GM12878 (cell line): Measurements from ENCODE around the gene B4GALT5. TPM values are rescaled to one million over a fixed set of nuclear protein-coding genes. Genes with fewer than 3 reads are reported as not detected.

Source experiments
- BCLAF1 ChIP-seq: fragments of 450-650 bp; IDR thresholded peaks from 2 replicates; pipeline ENCODE4 v1.6.1; 2017; ENCODE audit warnings: antibody characterized with exemption, mild to moderate bottlenecking, moderate library complexity
- BHLHE40 ChIP-seq, 2 experiments: fragments of 450-650 bp in 1 of 2; IDR thresholded peaks; 2 replicates each; pipeline ENCODE4 v1.6.1; 2011 to 2017; ENCODE audit warnings: low read depth in 2 of 2, borderline replicate concordance in 1 of 2, improper control_type of control experiment in 1 of 2, low read length in 1 of 2, mild to moderate bottlenecking in 1 of 2
- BMI1 ChIP-seq: fragments of 450-650 bp; IDR thresholded peaks from 2 replicates; pipeline ENCODE4 v1.6.1; 2016; ENCODE audit warnings: mild to moderate bottlenecking, moderate library complexity, borderline replicate concordance
- CREM ChIP-seq: IDR thresholded peaks from 2 replicates; pipeline ENCODE4 v1.6.1; 2014; ENCODE audit warnings: antibody characterized with exemption, low read depth
- EP300 ChIP-seq, 2 experiments: fragments of 150-350 bp in 1 of 2; IDR thresholded peaks; 2 replicates each; pipeline ENCODE4 v1.6.1; 2011 to 2012; ENCODE audit warnings: low read depth in 2 of 2, low read length in 2 of 2, borderline replicate concordance in 1 of 2, improper control_type of control experiment in 1 of 2, inconsistent platforms in 1 of 2; ENCODE audit not compliant: control insufficient read depth in 1 of 2
- IRF5 ChIP-seq: fragments of 450-650 bp; IDR thresholded peaks from 2 replicates; pipeline ENCODE4 v1.6.1; 2017; ENCODE audit warnings: borderline replicate concordance
- MEF2A ChIP-seq: IDR thresholded peaks from 2 replicates; pipeline ENCODE4 v1.6.1; 2011; ENCODE audit warnings: low read depth, mild to moderate bottlenecking, low read length, moderate library complexity; ENCODE audit not compliant: insufficient read depth
- NFYB ChIP-seq: IDR thresholded peaks from 2 replicates; pipeline ENCODE4 v1.6.1; 2011; ENCODE audit warnings: low read depth, mild to moderate bottlenecking, low read length, improper control_type of control experiment, moderate library complexity; ENCODE audit not compliant: insufficient read depth
- RBBP5 ChIP-seq: fragments of 200-600 bp; sonication (generic); conservative IDR thresholded peaks from 2 replicates; pipeline ENCODE4 v1.6.1; 2016
- RFX5 ChIP-seq: IDR thresholded peaks from 2 replicates; pipeline ENCODE4 v1.6.1; 2011; ENCODE audit warnings: low read depth, low read length, improper control_type of control experiment
- WRNIP1 ChIP-seq: IDR thresholded peaks from 2 replicates; pipeline ENCODE4 v1.6.1; 2011; ENCODE audit warnings: low read depth, low read length, improper control_type of control experiment, borderline replicate concordance
- polyA plus RNA-seq, 11 experiments: library from polyadenylated mRNA; depleted of rRNA in 4 of 11; unstranded in 6 of 11; stranded (reverse) in 5 of 11; fragments of >200 nt; fragmentation: Nextera tagmentation in 4 of 11; fragmentation: Illumina TruSeq in 1 of 11; extraction: Ambion mirVana in 4 of 11; extraction: Trizol in 1 of 11; gene quantifications; 1 replicate in 1 of 11; 2 replicates in 10 of 11; pipeline versions ENCODE4 v1.2.1 to v1.2.3, GENCODE V29; 2011 to 2016; ENCODE audit warnings: inconsistent platforms in 2 of 11, missing spikeins in 2 of 11, low read depth in 1 of 11
- total RNA-seq, 4 experiments: library from RNA; depleted of rRNA in 3 of 4; stranded (reverse); fragments of >200 nt in 3 of 4; fragmentation: Illumina TruSeq in 1 of 4; extraction: Trizol in 1 of 4; gene quantifications; 2 replicates each; pipeline versions ENCODE4 v1.2.1 to v1.2.3, GENCODE V29; 2013 to 2021
- TF ChIP-seq, protein P1 (sequence below): fragments of 450-650 bp; IDR thresholded peaks from 2 replicates; pipeline ENCODE4 v1.6.1; 2017; ENCODE audit warnings: mild to moderate bottlenecking, moderate library complexity
- TF ChIP-seq, protein P2 (sequence below): IDR thresholded peaks from 2 replicates; pipeline ENCODE4 v1.6.1; 2011; ENCODE audit warnings: low read depth, mild to moderate bottlenecking, low read length, moderate library complexity, borderline replicate concordance; ENCODE audit errors: extremely low read depth

B4GALT5 gene
- total and polyA plus RNA-seq, 10 of the 15 experiments (the other 5 are each of a cell fraction or from before 2014, with no cell fraction given), result 2.0 to 55.5 (median 20.2) TPM

DNA sequence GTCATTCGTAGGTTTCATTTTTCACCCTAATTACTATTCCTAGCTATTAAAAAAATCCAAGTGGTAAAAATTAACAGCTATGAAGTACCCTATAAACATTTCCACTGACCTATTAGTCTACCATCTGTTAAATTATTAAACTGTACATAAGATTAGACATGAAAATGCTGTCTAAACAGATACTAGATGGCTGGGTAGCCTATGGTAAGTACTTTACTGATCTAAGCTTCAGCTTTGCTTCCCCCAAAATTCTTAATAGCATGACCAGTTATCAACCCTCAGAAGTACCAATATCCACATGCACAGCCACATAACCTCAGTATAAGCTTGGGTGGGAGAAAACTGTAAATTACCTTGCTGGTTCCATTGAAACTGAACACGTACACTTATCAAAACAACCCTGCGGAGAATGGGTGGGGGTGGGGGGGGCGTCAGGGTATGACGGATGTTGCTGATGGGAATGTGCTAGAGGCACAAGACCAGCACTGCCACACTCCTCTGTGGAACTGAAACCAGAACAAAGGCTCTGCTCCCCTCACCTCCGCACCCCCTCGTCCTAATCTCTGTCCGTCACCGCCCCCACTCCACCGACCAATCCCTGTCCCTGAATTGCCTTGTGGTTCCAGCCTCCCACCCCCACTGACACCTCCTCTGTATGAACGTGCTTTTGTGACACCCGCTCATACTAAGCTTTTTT lies 45.3 kb downstream of the B4GALT5 start (continued):
- TF ChIP-seq BCLAF1 (no peak), IRF5 (no peak), EP300 (IDR thresholded peaks at IDR 0.05; ENCODE audit: borderline replicate concordance in 1 of 2, control insufficient read depth in 1 of 2, low read depth in 2 of 2, low read length in 2 of 2) (peak; percentile 69 to 74; a peak in 2 of 4 replicates), BHLHE40 (IDR thresholded peaks at IDR 0.05; ENCODE audit: borderline replicate concordance in 1 of 2, low read depth in 2 of 2, low read length in 1 of 2) (peak; percentile 82 to 95), RFX5 (peak; percentile 21; the same call in 1 of the 2 replicates), WRNIP1 (no peak), BMI1 (no peak), RBBP5 (no peak), MEF2A (0 out of 2 replicates have a peak, but pooled peaks have one; percentile 13), CREM (peak; percentile 55), NFYB (peak; percentile 32; the same call in 1 of the 2 replicates)
- TF ChIP-seq, protein P1, sequence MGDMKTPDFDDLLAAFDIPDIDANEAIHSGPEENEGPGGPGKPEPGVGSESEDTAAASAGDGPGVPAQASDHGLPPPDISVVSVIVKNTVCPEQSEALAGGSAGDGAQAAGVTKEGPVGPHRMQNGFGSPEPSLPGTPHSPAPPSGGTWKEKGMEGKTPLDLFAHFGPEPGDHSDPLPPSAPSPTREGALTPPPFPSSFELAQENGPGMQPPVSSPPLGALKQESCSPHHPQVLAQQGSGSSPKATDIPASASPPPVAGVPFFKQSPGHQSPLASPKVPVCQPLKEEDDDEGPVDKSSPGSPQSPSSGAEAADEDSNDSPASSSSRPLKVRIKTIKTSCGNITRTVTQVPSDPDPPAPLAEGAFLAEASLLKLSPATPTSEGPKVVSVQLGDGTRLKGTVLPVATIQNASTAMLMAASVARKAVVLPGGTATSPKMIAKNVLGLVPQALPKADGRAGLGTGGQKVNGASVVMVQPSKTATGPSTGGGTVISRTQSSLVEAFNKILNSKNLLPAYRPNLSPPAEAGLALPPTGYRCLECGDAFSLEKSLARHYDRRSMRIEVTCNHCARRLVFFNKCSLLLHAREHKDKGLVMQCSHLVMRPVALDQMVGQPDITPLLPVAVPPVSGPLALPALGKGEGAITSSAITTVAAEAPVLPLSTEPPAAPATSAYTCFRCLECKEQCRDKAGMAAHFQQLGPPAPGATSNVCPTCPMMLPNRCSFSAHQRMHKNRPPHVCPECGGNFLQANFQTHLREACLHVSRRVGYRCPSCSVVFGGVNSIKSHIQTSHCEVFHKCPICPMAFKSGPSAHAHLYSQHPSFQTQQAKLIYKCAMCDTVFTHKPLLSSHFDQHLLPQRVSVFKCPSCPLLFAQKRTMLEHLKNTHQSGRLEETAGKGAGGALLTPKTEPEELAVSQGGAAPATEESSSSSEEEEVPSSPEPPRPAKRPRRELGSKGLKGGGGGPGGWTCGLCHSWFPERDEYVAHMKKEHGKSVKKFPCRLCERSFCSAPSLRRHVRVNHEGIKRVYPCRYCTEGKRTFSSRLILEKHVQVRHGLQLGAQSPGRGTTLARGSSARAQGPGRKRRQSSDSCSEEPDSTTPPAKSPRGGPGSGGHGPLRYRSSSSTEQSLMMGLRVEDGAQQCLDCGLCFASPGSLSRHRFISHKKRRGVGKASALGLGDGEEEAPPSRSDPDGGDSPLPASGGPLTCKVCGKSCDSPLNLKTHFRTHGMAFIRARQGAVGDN, result 0 out of 2 replicates have a peak, but pooled peaks have one; percentile 20
- TF ChIP-seq, protein P2, sequence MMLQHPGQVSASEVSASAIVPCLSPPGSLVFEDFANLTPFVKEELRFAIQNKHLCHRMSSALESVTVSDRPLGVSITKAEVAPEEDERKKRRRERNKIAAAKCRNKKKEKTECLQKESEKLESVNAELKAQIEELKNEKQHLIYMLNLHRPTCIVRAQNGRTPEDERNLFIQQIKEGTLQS, result no peak
- TF ChIP-seq, all 136 proteins: peak for 48
